Heart right ventricle (tissue), 16 donors: ENCODE results near the gene NEBL. TPM values are rescaled to one million over a fixed set of nuclear protein-coding genes. Genes with fewer than 3 reads are reported as not detected.

Source experiments
- ATAC-seq, 8 donors: fragments of 200-7000 bp; cut with Tn5 transposase; one replicate each; pipeline ENCODE4 v1.9.1; 2020; ENCODE audit warnings: mild to moderate bottlenecking in 8 of 8, moderate library complexity in 8 of 8, moderate number of reproducible peaks in 1 of 8
- DNase-seq, 2 donors: peaks; one replicate each; pipeline ENCODE4 v3.0.0-alpha.2; 2020
- H3K27ac ChIP-seq, 10 donors: fragments of 200-600 bp; sonication (generic) in 2 of 10; one replicate each; pipeline versions ENCODE4 v1.5.0 to v1.8.0; 2020 to 2022; ENCODE audit warnings: mild to moderate bottlenecking in 3 of 10
- H3K27me3 ChIP-seq, 7 donors: fragments of 200-600 bp; one replicate each; pipeline ENCODE4 v1.8.0; 2021 to 2022; ENCODE audit warnings: mild to moderate bottlenecking in 2 of 7
- H3K36me3 ChIP-seq, 9 donors: fragments of 200-600 bp; sonication (generic) in 1 of 9; one replicate each; pipeline versions ENCODE4 v1.5.0 to v1.8.0; 2020 to 2022; ENCODE audit warnings: mild to moderate bottlenecking in 2 of 9
- H3K4me1 ChIP-seq, 9 donors: fragments of 200-600 bp; sonication (generic) in 1 of 9; one replicate each; pipeline versions ENCODE4 v1.5.0 to v1.8.0; 2020 to 2022; ENCODE audit warnings: mild to moderate bottlenecking in 4 of 9
- H3K4me3 ChIP-seq, 10 donors: fragments of 200-600 bp; sonication (generic) in 2 of 10; one replicate each; pipeline versions ENCODE4 v1.5.0 to v1.8.0; 2020 to 2022; ENCODE audit warnings: mild to moderate bottlenecking in 7 of 10, moderate library complexity in 2 of 10
- H3K9me3 ChIP-seq, 11 donors: fragments of 200-600 bp in 10 of 11; sonication (generic) in 2 of 11; one replicate each; pipeline versions ENCODE4 v1.5.0 to v1.8.0; 2013 to 2022; ENCODE audit warnings: mild to moderate bottlenecking in 2 of 11, control low read depth in 1 of 11, moderate library complexity in 1 of 11
- WGBS, 2 donors: extraction: QIAGEN DNeasy Blood & Tissue Kit; methylation state at CpG; one replicate each; pipeline ENCODE4 v1.1.7; 2013; ENCODE audit warnings: inconsistent platforms in 1 of 2; 5-methylcytosine and 5-hydroxymethylcytosine counted together
- intact Hi-C, 10 donors: fragments of 100-400 bp; cut with DNase I; formaldehyde crosslinking; loops; one replicate each; pipeline versions ENCODE4 v1.11.1 to v1.14.2; 2022
- polyA plus RNA-seq, 2 donors: library from polyadenylated mRNA; stranded (reverse); fragments of 200-250 nt; gene quantifications; one replicate each; pipeline ENCODE4 v1.2.3, GENCODE V29; 2013
- total RNA-seq, 10 donors: library from RNA; stranded (reverse); fragmentation: NEBNext Ultra II Directional in 3 of 10; extraction: Animal tissue kit (Norgen Biotek cat#: 25700) in 3 of 10; gene quantifications; one replicate each; pipeline versions ENCODE4 v1.2.1 to v1.2.4, GENCODE V29; 2021 to 2023
- TF ChIP-seq, protein P1 (sequence below), 9 donors: fragments of 200-600 bp; sonication (generic) in 2 of 9; IDR thresholded peaks; one replicate each; pipeline versions ENCODE4 v1.5.0 to v1.8.0; 2021 to 2022; ENCODE audit warnings: antibody characterized with exemption in 9 of 9, mild to moderate bottlenecking in 5 of 9, moderate library complexity in 1 of 9
- donor health status: Arrhythmogenic right ventricular cardiomyopathy.
- donor health status: ischemic (EF 13 %, LVEDD 7.1; RV severe dilation, severe dysfunction).
- donor health status: healthy with polysubstance abuse.
- donor health status: DM: no; HTN: yes; CAD: no.
- donor health status: DM: no; HTN: no; CAD: no.
- donor health status: ischemic (EF 25% LVEDD 6.9; RV normal size, moderate dysfunction).
- donor health status: ischemic (EF 25% LVEDD 5.7; RV mildly dilated, moderate dysfunction).
- donor health status: healthy.
- donor health status: DM: yes; HTN: yes; CAD: no.
- donor health status: Ischemic cardiomyopathy.
- donor health status: ischemic (EF 35%, LVEDD 5.7; RV mildly dilated, moderate dysfunction).
- donor health status: nonischemic (EF 11% LVEDD 7.7; RV severe dilation, severe dysfunction).
- donor health status: DM: yes; HTN: yes; CAD: no.
- donor health status: PGD.
- donor health status: ischemic (EF 29% LVEDD 5.4; RV normal size, mild dysfunction).
- donor health status: nonischemic (EF 23%, LVEDD 6.1; RV moderate dilation, normal function).

Gene NEBL
- total and polyA plus RNA-seq, 12 donors: 113 to 899 (median 722) TPM

DNA sequence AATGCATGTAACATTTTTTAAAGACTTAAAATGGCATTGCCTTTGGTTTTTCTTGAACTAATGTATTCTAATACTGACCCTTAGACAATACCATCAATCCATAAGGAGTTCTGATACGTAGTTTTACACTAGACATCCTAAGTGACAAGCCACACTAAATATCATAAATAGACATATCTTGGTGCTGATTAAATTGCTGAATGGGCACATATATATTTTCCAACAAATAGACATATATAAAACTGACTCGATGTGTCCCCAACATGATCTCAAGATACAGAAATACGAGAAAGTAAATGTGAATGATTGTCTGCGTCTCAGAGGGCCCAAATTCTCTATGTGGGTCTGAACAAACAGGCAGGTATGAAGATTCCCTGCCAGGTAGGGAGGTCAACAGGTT lies 99.8 kb downstream of the NEBL start:
- Histone ChIP-seq H3K27me3 (no peaks in the 10 kb centered on the region), H3K27ac (no peak overlapping the region), H3K4me1 (peaks cover 0 to 21% (median 0%) of the 10 kb centered on the region in 9 donors), H3K4me3 (no peak overlapping the region), H3K9me3 (no peaks in the 10 kb centered on the region), H3K36me3 (peaks cover 0 to 84% (median 3%) of the 10 kb centered on the region in 9 donors)
- WGBS, 2 donors: 75 to 94% methylated on average over 4 of the region's 4 CpGs
- TF ChIP-seq, protein P1, sequence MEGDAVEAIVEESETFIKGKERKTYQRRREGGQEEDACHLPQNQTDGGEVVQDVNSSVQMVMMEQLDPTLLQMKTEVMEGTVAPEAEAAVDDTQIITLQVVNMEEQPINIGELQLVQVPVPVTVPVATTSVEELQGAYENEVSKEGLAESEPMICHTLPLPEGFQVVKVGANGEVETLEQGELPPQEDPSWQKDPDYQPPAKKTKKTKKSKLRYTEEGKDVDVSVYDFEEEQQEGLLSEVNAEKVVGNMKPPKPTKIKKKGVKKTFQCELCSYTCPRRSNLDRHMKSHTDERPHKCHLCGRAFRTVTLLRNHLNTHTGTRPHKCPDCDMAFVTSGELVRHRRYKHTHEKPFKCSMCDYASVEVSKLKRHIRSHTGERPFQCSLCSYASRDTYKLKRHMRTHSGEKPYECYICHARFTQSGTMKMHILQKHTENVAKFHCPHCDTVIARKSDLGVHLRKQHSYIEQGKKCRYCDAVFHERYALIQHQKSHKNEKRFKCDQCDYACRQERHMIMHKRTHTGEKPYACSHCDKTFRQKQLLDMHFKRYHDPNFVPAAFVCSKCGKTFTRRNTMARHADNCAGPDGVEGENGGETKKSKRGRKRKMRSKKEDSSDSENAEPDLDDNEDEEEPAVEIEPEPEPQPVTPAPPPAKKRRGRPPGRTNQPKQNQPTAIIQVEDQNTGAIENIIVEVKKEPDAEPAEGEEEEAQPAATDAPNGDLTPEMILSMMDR (IDR thresholded peaks at IDR 0.05): no peak
- intact Hi-C loops: no loop called here
- DNase-seq (no peak), ATAC-seq (no peak)

- Histone ChIP-seq H3K27ac (no peak overlapping the region), H3K4me1 (peaks cover 0 to 21% (median 0%) of the 10 kb centered on the region in 9 donors), H3K9me3 (no peaks in the 10 kb centered on the region), H3K36me3 (peaks cover 0 to 80% (median 2%) of the 10 kb centered on the region in 9 donors), H3K27me3 (no peaks in the 10 kb centered on the region), H3K4me3 (no peak overlapping the region)
- WGBS, 2 donors: 50 to 58% methylated on average over 4 of the region's 4 CpGs
- DNase-seq (no peak), ATAC-seq (peak in 1 of 8 donors; percentile 38)
- intact Hi-C loops: no loop called here
- TF ChIP-seq, protein P1 (IDR thresholded peaks at IDR 0.05): no peak
Measured at GRCh38 chr10:20795391-20795790, 101.7 kb downstream of the NEBL start.

DNA sequence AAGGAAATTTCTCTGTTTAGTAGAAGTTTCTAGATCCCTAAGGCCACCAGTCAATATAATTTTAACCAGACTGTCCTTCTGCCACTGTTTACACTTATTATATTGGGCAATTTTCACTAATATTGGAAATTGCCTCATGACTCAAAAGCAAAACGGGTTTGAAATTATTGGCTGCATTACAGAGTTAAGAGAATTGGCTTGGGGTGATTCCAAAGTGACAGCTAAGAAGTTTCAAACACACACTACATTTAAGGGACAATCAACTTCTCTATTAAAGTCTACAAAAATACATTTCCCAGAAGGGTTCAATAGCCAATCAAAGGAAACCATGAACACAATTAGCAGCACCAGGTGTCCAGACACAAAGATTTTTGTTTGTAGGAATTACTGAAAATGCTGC lies 111.9 kb downstream of the NEBL start:
- DNase-seq: no peak
- H3K36me3 ChIP-seq: peaks cover 0 to 54% (median 0%) of the 10 kb centered on the region in 9 donors
- ATAC-seq: no peak
- H3K27me3 ChIP-seq: no peaks in the 10 kb centered on the region
- WGBS, 2 donors: 43 to 62% methylated on average over 1 of the region's 1 CpG
- H3K9me3 ChIP-seq: no peaks in the 10 kb centered on the region
- H3K27ac ChIP-seq: no peak overlapping the region
- TF ChIP-seq, protein P1 (IDR thresholded peaks at IDR 0.05): no peak
- peaks cover 0 to 12% (median 0%) of the 10 kb centered on the region in 9 donors for H3K4me1 ChIP-seq
- intact Hi-C loops: no loop called here
- H3K4me3 ChIP-seq: no peak overlapping the region

- 88 to 93% methylated on average over 7 of the region's 7 CpGs for WGBS, 2 donors
- Histone ChIP-seq H3K27ac (no peak overlapping the region), H3K4me1 (peaks cover 0 to 15% (median 6%) of the 10 kb centered on the region in 9 donors), H3K27me3 (no peaks in the 10 kb centered on the region), H3K9me3 (no peaks in the 10 kb centered on the region), H3K4me3 (no peak overlapping the region), H3K36me3 (peaks cover 0 to 10% (median 0%) of the 10 kb centered on the region in 9 donors)
- ATAC-seq: peak in 7 of 8 donors; percentile 16 to 66 (median 29)
- TF ChIP-seq, protein P1 (IDR thresholded peaks at IDR 0.05): no peak
- intact Hi-C loops: loop anchor here in 1 of 10 donors (5.0 kb wide), 1 partner anchor 966 kb away; no protein-coding TSS in a partner anchor
- DNase-seq: no peak
Measured at GRCh38 chr10:20778008-20778757, 118.9 kb downstream of the NEBL start.
